ENCODE results near the gene LRRC23.

The LRRC23 gene

GRCh38 chr12:6925540-6926279 is 21.1 kb downstream of the LRRC23 start:
- no peak for DNase-seq (ENCODE audit: low read depth)

- no peak for DNase-seq (ENCODE audit: low read depth)
Observed at GRCh38 chr12:6927379-6928021, 22.9 kb downstream of the LRRC23 start, which contains the start of gene ATN1. ATN1 (plus strand) TSS chr12:6927959; CDS start chr12:6934002, 6,043 bp downstream.

GRCh38 chr12:6928022-6928702 is 23.5 kb downstream of the LRRC23 start:
- DNase-seq (ENCODE audit: low read depth), result no peak

- no peak for DNase-seq (ENCODE audit: low read depth)
Observed at GRCh38 chr12:6928703-6929407, 24.2 kb downstream of the LRRC23 start.

GRCh38 chr12:6929466-6930452 is 25.1 kb downstream of the LRRC23 start:
- no peak for DNase-seq (ENCODE audit: low read depth)

- no peak for DNase-seq (ENCODE audit: low read depth)
Observed at GRCh38 chr12:6932766-6933165, 28.1 kb downstream of the LRRC23 start.

GRCh38 chr12:6934110-6934509 is 29.5 kb downstream of the LRRC23 start:
- DNase-seq (ENCODE audit: low read depth), result no peak

GRCh38 chr12:6935371-6936193 is 31.0 kb downstream of the LRRC23 start:
- no peak for DNase-seq (ENCODE audit: low read depth)

GRCh38 chr12:6936194-6936635 is 31.6 kb downstream of the LRRC23 start:
- no peak for DNase-seq (ENCODE audit: low read depth)

- no peak for DNase-seq (ENCODE audit: low read depth)
Observed at GRCh38 chr12:6936636-6937480, 32.2 kb downstream of the LRRC23 start.

- peak; percentile 88 for DNase-seq (ENCODE audit: low read depth)
Observed at GRCh38 chr12:6937481-6938352, 33.1 kb downstream of the LRRC23 start.

GRCh38 chr12:6938353-6939190 is 34.0 kb downstream of the LRRC23 start:
- no peak for DNase-seq (ENCODE audit: low read depth)

- DNase-seq (ENCODE audit: low read depth), result no peak
Observed at GRCh38 chr12:6939191-6939540, 34.5 kb downstream of the LRRC23 start.

- DNase-seq (ENCODE audit: low read depth), result no peak
Observed at GRCh38 chr12:6941267-6941666, 36.6 kb downstream of the LRRC23 start.

GRCh38 chr12:6941782-6942181 is 37.2 kb downstream of the LRRC23 start:
- no peak for DNase-seq (ENCODE audit: low read depth)

- DNase-seq (ENCODE audit: low read depth), result no peak
Observed at GRCh38 chr12:6942331-6942665, 37.7 kb downstream of the LRRC23 start.

- DNase-seq (ENCODE audit: low read depth), result peak; percentile 63
Observed at GRCh38 chr12:6943389-6943721, 38.7 kb downstream of the LRRC23 start.
